PC-3 (cell line): ENCODE data around the gene CDKN1A. TPM values are rescaled to one million over a fixed set of nuclear protein-coding genes. Genes with fewer than 3 reads are reported as not detected.
"Not testable (repeated sequence)": the region's sequence is repeated elsewhere in the genome, so short reads cannot be mapped to it uniquely, and the experiment has no call there.

Experiments
- ATAC-seq: fragments of 200-7000 bp; cut with Tn5 transposase; 2 replicates; pipeline ENCODE4 v1.9.1; 2020; ENCODE audit warnings: mild to moderate bottlenecking, moderate library complexity
- BruUV-seq: library from RNA; stranded (reverse); fragments of 400-500 nt; replicated peaks from 2 replicates; lab custom pipeline; 2021; lab: Mats Ljungman, UMichigan
- CTCF ChIA-PET: fragments of 300-600 bp; sonication (Branson Sonifier 250); formaldehyde crosslinking; loops from one replicate; lab custom pipeline; 2022; ENCODE audit warnings: antibody characterized with exemption; lab: Charles Lee
- POLR2A ChIA-PET: fragments of 300-600 bp; sonication (Branson Sonifier 250); formaldehyde crosslinking; loops from one replicate; lab custom pipeline; 2022; ENCODE audit warnings: antibody characterized with exemption; ENCODE audit not compliant: unreplicated experiment; lab: Charles Lee
- DNase-seq: peaks from one replicate; pipeline ENCODE4 v3.0.0-alpha.2; 2015
- H2AFZ ChIP-seq: fragments of 300-600 bp; sonication (generic); 2 replicates; pipeline ENCODE4 v1.6.0; 2016; ENCODE audit warnings: antibody characterized with exemption, low read length
- H3F3A ChIP-seq: fragments of 300-600 bp; sonication (generic); one replicate; pipeline ENCODE4 v1.6.0; 2017; ENCODE audit warnings: antibody characterized with exemption, low read length, control low read depth, mild to moderate bottlenecking; ENCODE audit not compliant: unreplicated experiment
- H3K27ac ChIP-seq: fragments of 300-600 bp; sonication (generic); 2 replicates; pipeline ENCODE4 v1.5.1; 2016; ENCODE audit warnings: mild to moderate bottlenecking, low read length
- H3K27me3 ChIP-seq: fragments of 300-600 bp; sonication (generic); 2 replicates; pipeline ENCODE4 v1.6.1; 2016; ENCODE audit warnings: low read length, mixed read lengths
- H3K36me3 ChIP-seq: fragments of 300-600 bp; sonication (generic); 2 replicates; pipeline ENCODE4 v1.6.1; 2016; ENCODE audit warnings: low read depth, mixed run types, low read length, mixed read lengths
- H3K4me1 ChIP-seq: fragments of 300-600 bp; sonication (generic); 2 replicates; pipeline ENCODE4 v1.5.1; 2016; ENCODE audit warnings: low read length; ENCODE audit not compliant: insufficient read depth
- H3K4me2 ChIP-seq: fragments of 300-600 bp; sonication (generic); 2 replicates; pipeline ENCODE4 v1.6.0; 2016; ENCODE audit warnings: low read length
- H3K4me3 ChIP-seq: fragments of 300-600 bp; sonication (generic); 2 replicates; pipeline ENCODE4 v1.5.1; 2016; ENCODE audit warnings: mild to moderate bottlenecking, low read length, mixed read lengths
- H3K79me2 ChIP-seq: fragments of 300-600 bp; sonication (generic); 2 replicates; pipeline ENCODE4 v1.6.1; 2017; ENCODE audit warnings: low read length, mixed read lengths
- H3K9ac ChIP-seq: fragments of 300-600 bp; sonication (generic); 2 replicates; pipeline ENCODE4 v1.6.0; 2016; ENCODE audit warnings: mild to moderate bottlenecking, low read length
- H3K9me2 ChIP-seq: fragments of 300-600 bp; sonication (generic); replicated peaks from 2 replicates; pipeline ENCODE4 v1.6.1; 2016; ENCODE audit warnings: mixed run types, low read length, mixed read lengths
- H3K9me3 ChIP-seq: fragments of 300-600 bp; sonication (generic); 2 replicates; pipeline ENCODE4 v1.6.1; 2016; ENCODE audit warnings: low read length, mixed read lengths
- H4K20me1 ChIP-seq: fragments of 300-600 bp; sonication (generic); 2 replicates; pipeline ENCODE4 v1.6.1; 2016; ENCODE audit warnings: low read length, mixed read lengths
- EZH2 ChIP-seq: fragments of 300-600 bp; sonication (generic); IDR thresholded peaks from one replicate; pipeline ENCODE4 v1.6.1; 2017; ENCODE audit warnings: antibody characterized with exemption, mild to moderate bottlenecking, low read length; ENCODE audit not compliant: unreplicated experiment
- EZH2phosphoT487 ChIP-seq: fragments of 300-600 bp; sonication (generic); IDR thresholded peaks from 2 replicates; pipeline ENCODE4 v1.6.1; 2018; ENCODE audit warnings: mild to moderate bottlenecking, antibody characterized with exemption, low read length, borderline replicate concordance
- intact Hi-C: fragments of 100-400 bp; cut with micrococcal nuclease; formaldehyde crosslinking; loops from 2 replicates; pipeline ENCODE4 v1.9.0; 2023
- total RNA-seq: library from RNA; depleted of rRNA; stranded (reverse); fragments of >200 nt; gene quantifications from 2 replicates; pipeline ENCODE4 v1.2.3, GENCODE V29; 2014
- TF ChIP-seq, protein P1 (sequence below): fragments of 300-600 bp; sonication (generic); conservative IDR thresholded peaks from 2 replicates; pipeline ENCODE4 v1.5.1; 2017; ENCODE audit warnings: antibody characterized with exemption, low read depth, mild to moderate bottlenecking, low read length

CDKN1A gene
- total RNA-seq, 1 experiment from 2014 or later, result 79.5 TPM

DNA sequence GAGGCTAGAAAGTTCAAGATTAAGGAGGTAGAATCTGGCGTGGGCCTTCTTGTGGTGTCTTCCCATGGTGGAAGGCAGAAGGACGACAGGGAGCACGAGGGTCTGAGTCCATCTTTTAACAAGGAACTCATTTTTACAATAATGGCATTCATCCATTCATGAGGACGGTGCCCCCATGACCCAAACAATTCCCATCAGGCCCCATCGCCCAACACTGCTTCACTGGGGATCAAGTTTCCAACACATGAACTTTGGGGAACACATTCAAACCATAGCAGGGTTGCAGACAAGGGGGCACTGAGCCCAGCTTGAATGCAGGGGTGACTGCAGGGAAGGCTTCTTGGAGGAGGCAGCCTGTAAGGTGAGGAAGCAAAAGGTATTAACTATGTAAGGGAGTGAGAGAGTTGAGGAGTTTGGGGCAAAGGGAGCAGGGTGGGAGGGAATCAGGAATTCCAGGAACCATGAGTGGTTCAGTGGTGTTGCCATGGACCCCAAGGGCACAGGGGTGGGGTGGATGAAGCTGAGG lies 24.6 kb downstream of the CDKN1A start:
- no peak for DNase-seq
- H3K9me2 ChIP-seq, result no peaks in the 10 kb centered on the region
- H2AFZ ChIP-seq, result no peak overlapping the region
- H3K9ac ChIP-seq, result no peak overlapping the region
- H3K4me2 ChIP-seq, result no peak overlapping the region
- no peaks in the 10 kb centered on the region for H4K20me1 ChIP-seq
- ChIA-PET POLR2A (no interaction called here), CTCF (no interaction called here)
- H3K9me3 ChIP-seq, result no peaks in the 10 kb centered on the region
- H3K27me3 ChIP-seq, result no peaks in the 10 kb centered on the region
- TF ChIP-seq, protein P1, sequence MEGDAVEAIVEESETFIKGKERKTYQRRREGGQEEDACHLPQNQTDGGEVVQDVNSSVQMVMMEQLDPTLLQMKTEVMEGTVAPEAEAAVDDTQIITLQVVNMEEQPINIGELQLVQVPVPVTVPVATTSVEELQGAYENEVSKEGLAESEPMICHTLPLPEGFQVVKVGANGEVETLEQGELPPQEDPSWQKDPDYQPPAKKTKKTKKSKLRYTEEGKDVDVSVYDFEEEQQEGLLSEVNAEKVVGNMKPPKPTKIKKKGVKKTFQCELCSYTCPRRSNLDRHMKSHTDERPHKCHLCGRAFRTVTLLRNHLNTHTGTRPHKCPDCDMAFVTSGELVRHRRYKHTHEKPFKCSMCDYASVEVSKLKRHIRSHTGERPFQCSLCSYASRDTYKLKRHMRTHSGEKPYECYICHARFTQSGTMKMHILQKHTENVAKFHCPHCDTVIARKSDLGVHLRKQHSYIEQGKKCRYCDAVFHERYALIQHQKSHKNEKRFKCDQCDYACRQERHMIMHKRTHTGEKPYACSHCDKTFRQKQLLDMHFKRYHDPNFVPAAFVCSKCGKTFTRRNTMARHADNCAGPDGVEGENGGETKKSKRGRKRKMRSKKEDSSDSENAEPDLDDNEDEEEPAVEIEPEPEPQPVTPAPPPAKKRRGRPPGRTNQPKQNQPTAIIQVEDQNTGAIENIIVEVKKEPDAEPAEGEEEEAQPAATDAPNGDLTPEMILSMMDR, result no peak
- TF ChIP-seq EZH2phosphoT487 (no peak), EZH2 (no peak)
- H3F3A ChIP-seq, result no peaks in the 10 kb centered on the region
- no peak for ATAC-seq
- H3K27ac ChIP-seq, result no peak overlapping the region
- H3K79me2 ChIP-seq, result no peaks in the 10 kb centered on the region
- H3K4me3 ChIP-seq, result no peak overlapping the region
- BruUV-seq, result no TSS peak
- intact Hi-C loops, result no loop called here
- no peaks in the 10 kb centered on the region for H3K36me3 ChIP-seq
- H3K4me1 ChIP-seq, result peaks cover 6% of the 10 kb centered on the region; the same call in 1 of the 2 replicates

DNA sequence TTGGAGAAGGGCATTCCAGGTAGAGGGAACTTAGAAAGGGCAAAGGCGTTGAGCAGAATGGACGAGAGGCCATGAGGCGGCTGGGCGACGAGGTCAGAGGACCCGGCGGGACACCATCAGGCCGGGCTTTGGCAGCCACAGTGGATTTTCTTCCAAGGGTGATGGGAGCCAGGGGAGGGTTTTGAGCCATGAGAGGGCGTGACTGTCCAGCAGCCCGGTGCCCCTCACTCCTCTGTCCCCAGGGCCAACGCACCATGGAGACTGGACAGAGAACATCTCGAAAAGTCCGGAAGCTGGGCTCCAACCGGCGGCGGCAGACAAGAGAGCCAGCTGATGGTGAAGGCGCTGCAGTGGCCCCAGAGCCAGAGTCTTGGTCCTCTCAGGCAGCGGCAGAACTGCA lies 25.5 kb downstream of the CDKN1A start:
- POLR2A ChIA-PET, result no interaction called here
- H3K4me1 ChIP-seq, result peaks cover 6% of the 10 kb centered on the region; the same call in 1 of the 2 replicates
- H3K4me3 ChIP-seq, result no peak overlapping the region
- H3K79me2 ChIP-seq, result no peaks in the 10 kb centered on the region
- H3K9ac ChIP-seq, result no peak overlapping the region
- no peaks in the 10 kb centered on the region for H3K9me3 ChIP-seq
- H4K20me1 ChIP-seq, result no peaks in the 10 kb centered on the region
- intact Hi-C loops, result no loop called here
- ATAC-seq (no peak), DNase-seq (no peak)
- no peaks in the 10 kb centered on the region for H3K9me2 ChIP-seq
- no peak overlapping the region for H3K27ac ChIP-seq
- no peaks in the 10 kb centered on the region for H3F3A ChIP-seq
- CTCF ChIA-PET, result no interaction called here
- no peaks in the 10 kb centered on the region for H3K27me3 ChIP-seq
- no peaks in the 10 kb centered on the region for H3K36me3 ChIP-seq
- no peak overlapping the region for H3K4me2 ChIP-seq
- no peak for TF ChIP-seq EZH2
- no peak for TF ChIP-seq EZH2phosphoT487
- TF ChIP-seq, protein P1, result no peak
- H2AFZ ChIP-seq, result no peak overlapping the region
- no TSS peak for BruUV-seq

DNA sequence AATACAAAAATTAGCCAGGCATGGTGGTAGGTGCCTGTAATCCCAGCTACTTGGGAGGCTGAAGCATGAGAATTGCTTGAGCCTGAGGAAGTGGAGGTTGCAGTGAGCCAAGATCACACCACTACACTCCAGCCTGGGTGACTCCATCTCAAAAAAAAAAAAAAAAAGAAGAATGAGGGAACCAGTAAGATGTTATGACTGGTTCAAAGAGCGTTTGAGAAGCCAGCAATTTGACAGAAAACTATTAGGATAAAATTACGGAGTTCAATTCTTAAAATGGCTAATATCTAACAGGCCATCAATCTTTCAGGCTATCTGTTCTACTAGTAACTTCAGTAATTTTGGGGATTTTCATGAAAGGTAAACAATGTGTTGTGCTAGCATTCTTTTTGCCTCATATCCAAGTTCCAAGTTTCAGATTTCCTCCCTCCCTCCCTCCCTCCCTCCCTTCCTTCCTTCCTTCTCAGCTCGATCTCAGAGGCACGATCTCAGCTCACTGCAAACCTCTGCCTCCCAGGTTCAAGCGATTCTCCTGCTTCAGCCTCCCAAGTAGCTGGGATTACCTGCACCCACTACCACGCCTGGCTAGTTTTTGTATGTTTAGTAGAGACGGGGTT lies 26.6 kb downstream of the CDKN1A start:
- H3K36me3 ChIP-seq, H2AFZ ChIP-seq, H4K20me1 ChIP-seq, ATAC-seq, H3K9ac ChIP-seq, H3K79me2 ChIP-seq, H3K4me3 ChIP-seq, H3K9me2 ChIP-seq, H3K4me2 ChIP-seq, CTCF ChIA-PET, H3K27me3 ChIP-seq, H3K9me3 ChIP-seq, BruUV-seq, DNase-seq, H3F3A ChIP-seq, intact Hi-C loops, H3K4me1 ChIP-seq, H3K27ac ChIP-seq: not testable (repeated sequence)
- POLR2A ChIA-PET, result interaction anchor here (0.6 kb wide), 1 partner anchor 40 kb away, joined by 8 read pairs; no protein-coding TSS in a partner anchor
